Stimulated activated naive CD8-positive, alpha-beta T cell treated with anti-CD3 and anti-CD28 coated beads, Interleukin-15, amount 100 ng/mL, for 72 hours (primary cell): ENCODE measurements around the gene ADGRL3.

ENCODE experiments used
- ATAC-seq: fragments of 150-1000 bp; cut with Tn5 transposase; 2 replicates; pipeline ENCODE4 v1.10.0; 2021; ENCODE audit warnings: mild to moderate bottlenecking, moderate library complexity
- DNase-seq, 2 donors: peaks; one replicate each; pipeline ENCODE4 v3.0.0; 2021 to 2022
- H3K27ac Mint-ChIP-seq, 2 donors: one replicate each; pipeline ENCODE4 v1.8.0; 2022; ENCODE audit warnings: mild to moderate bottlenecking in 2 of 2, mixed read lengths in 2 of 2, moderate library complexity in 2 of 2
- H3K27me3 Mint-ChIP-seq: one replicate; pipeline ENCODE4 v1.8.0; 2022; ENCODE audit warnings: mixed read lengths
- H3K4me1 Mint-ChIP-seq: one replicate; pipeline ENCODE4 v1.8.0; 2022; ENCODE audit warnings: mild to moderate bottlenecking, mixed read lengths
- H3K4me3 Mint-ChIP-seq, 2 donors: one replicate each; pipeline ENCODE4 v1.8.0; 2022; ENCODE audit warnings: mild to moderate bottlenecking in 2 of 2, mixed read lengths in 2 of 2, moderate library complexity in 1 of 2
- H3K9me3 Mint-ChIP-seq, 2 donors: one replicate each; pipeline ENCODE4 v1.8.0; 2022; ENCODE audit warnings: mixed read lengths in 2 of 2

ADGRL3 gene

DNA sequence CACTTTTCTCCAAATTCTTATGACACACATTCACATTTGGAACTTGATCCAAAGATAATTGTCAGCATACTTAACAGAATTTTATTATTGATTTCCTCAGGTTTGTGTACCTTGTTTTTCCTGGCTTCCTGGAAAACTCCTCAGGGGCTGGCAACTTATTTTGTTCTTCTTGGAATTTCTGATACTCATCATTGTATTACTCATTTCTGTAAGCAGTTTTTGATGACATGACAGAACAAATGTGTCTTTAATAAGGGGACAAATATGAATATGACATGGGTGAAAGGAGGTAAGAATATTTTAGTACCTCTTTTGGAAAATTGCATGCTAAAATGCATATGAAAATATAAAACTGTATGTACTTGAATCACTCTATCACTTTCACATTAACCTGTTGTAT, 237.8 kb downstream of the ADGRL3 start:
- H3K4me3 Mint-ChIP-seq = no peak overlapping the region
- DNase-seq (no peak), ATAC-seq (no peak)
- no peaks in the 10 kb centered on the region for H3K4me1 Mint-ChIP-seq
- peaks cover 0 to 6% of the 10 kb centered on the region in 2 donors for H3K9me3 Mint-ChIP-seq
- H3K27ac Mint-ChIP-seq = no peak overlapping the region
- H3K27me3 Mint-ChIP-seq = no peaks in the 10 kb centered on the region

DNA sequence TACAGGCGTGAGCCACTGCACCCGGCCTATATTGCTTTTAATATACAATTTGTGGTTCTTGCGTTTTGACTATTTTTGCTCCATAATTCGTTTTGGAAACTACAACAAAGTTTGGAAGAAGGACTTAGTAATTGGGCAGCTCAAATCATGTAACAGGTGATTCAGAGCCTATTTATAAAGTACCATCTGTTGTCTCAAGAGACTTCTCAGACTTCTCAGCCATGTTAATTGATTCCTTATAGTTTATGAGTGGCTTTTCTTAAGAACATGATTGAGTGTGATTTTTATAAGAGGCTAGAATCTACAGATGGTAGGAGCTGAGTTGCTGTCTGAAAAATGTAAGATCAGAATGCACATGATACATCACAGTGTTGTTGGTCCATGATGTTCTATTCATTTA, 240.2 kb downstream of the ADGRL3 start:
- Mint-ChIP-seq H3K9me3 (peaks cover 0 to 6% of the 10 kb centered on the region in 2 donors), H3K27me3 (no peaks in the 10 kb centered on the region), H3K27ac (no peak overlapping the region), H3K4me3 (no peak overlapping the region), H3K4me1 (no peaks in the 10 kb centered on the region)
- no peak for DNase-seq
- ATAC-seq = no peak

GRCh38 chr4:61442936-61443335, 242.8 kb downstream of the ADGRL3 start:
- DNase-seq (no peak), ATAC-seq (no peak)
- Mint-ChIP-seq H3K27me3 (no peaks in the 10 kb centered on the region), H3K4me1 (no peaks in the 10 kb centered on the region), H3K9me3 (peaks cover 0 to 10% of the 10 kb centered on the region in 2 donors), H3K4me3 (no peak overlapping the region), H3K27ac (no peak overlapping the region)

GRCh38 chr4:61443813-61444510, 243.8 kb downstream of the ADGRL3 start:
- no peak for ATAC-seq

GRCh38 chr4:61445374-61446063, 245.4 kb downstream of the ADGRL3 start:
- H3K27me3 Mint-ChIP-seq = no peaks in the 10 kb centered on the region
- peaks cover 0 to 10% of the 10 kb centered on the region in 2 donors for H3K9me3 Mint-ChIP-seq
- no peak for ATAC-seq
- no peaks in the 10 kb centered on the region for H3K4me1 Mint-ChIP-seq
- no peak overlapping the region for H3K27ac Mint-ChIP-seq
- H3K4me3 Mint-ChIP-seq = no peak overlapping the region
- no peak for DNase-seq

More at GRCh38 chr4:61443813-61444510, 243.8 kb downstream of the ADGRL3 start:
- Mint-ChIP-seq H3K27ac (no peak overlapping the region), H3K4me1 (no peaks in the 10 kb centered on the region), H3K9me3 (peaks cover 0 to 10% of the 10 kb centered on the region in 2 donors), H3K4me3 (no peak overlapping the region), H3K27me3 (no peaks in the 10 kb centered on the region)
- no peak for DNase-seq

DNA sequence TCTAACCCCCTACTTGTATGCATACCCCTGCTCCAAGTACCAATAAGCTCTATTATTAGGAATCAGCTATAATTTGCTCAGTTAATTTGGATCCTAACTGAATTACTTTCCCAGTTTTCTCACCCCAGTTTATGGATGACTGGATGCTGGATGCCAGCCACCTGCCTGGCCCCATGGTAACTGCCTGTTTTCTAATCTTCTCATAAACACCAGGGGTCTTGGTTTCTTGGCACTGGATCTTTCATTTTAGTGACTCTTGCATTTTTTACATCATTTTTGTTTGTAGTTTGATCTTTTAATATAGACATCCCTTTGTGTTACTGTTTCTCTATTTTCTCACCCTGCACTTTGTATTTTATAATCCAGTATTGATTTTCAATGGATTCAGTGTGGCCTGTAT, 246.8 kb downstream of the ADGRL3 start:
- no peak overlapping the region for H3K27ac Mint-ChIP-seq
- ATAC-seq = no peak
- H3K4me1 Mint-ChIP-seq = no peaks in the 10 kb centered on the region
- no peak overlapping the region for H3K4me3 Mint-ChIP-seq
- H3K9me3 Mint-ChIP-seq = peaks cover 0 to 10% of the 10 kb centered on the region in 2 donors
- no peak for DNase-seq
- H3K27me3 Mint-ChIP-seq = no peaks in the 10 kb centered on the region

DNA sequence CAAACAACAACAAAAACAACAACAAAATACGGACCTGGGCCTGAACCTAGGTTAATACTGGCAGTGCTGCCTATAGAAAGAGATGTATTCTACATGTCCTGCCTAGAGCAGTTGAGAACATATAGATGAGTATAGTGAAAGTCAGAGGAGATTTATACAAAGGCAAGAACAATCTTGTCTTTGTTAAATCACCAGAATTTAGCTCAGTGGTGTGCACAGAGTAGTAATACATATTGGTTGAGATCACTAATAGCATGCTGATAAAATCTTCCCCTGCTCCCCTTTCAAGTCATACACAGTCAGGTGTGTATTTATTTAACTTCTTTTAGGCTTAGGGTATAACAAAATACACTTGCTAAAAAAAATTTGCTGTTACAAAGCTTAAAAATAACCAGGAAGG, 247.8 kb downstream of the ADGRL3 start:
- no peak overlapping the region for H3K4me3 Mint-ChIP-seq
- H3K27me3 Mint-ChIP-seq = no peaks in the 10 kb centered on the region
- no peak for ATAC-seq
- H3K27ac Mint-ChIP-seq = no peak overlapping the region
- no peak for DNase-seq
- no peaks in the 10 kb centered on the region for H3K4me1 Mint-ChIP-seq
- peaks cover 0 to 4% of the 10 kb centered on the region in 2 donors for H3K9me3 Mint-ChIP-seq

DNA sequence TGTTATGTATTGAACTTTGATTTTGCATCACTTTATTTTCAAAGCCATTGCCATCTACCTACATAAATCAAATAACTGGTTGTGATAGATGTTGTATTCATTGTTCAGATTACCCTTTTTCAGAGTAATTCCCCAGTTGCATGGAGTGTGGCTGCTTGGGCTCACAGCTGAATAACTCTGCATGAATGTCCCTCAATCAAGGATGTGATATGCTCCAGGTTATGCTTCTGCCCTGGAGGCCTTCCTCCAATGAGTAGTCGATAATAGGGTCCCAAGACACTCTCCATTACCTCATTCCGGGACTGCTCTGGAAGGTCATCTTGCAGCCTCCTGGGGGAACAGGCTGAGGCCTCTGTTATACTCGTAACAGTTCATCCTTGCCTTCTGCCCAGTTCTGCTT, 251.8 kb downstream of the ADGRL3 start:
- no peaks in the 10 kb centered on the region for H3K27me3 Mint-ChIP-seq
- H3K4me1 Mint-ChIP-seq = no peaks in the 10 kb centered on the region
- ATAC-seq = no peak
- H3K4me3 Mint-ChIP-seq = no peak overlapping the region
- peaks cover 0 to 4% of the 10 kb centered on the region in 2 donors for H3K9me3 Mint-ChIP-seq
- H3K27ac Mint-ChIP-seq = no peak overlapping the region
- no peak for DNase-seq

- ATAC-seq = no peak
Observed at GRCh38 chr4:61461956-61462355, 261.8 kb downstream of the ADGRL3 start.

DNA sequence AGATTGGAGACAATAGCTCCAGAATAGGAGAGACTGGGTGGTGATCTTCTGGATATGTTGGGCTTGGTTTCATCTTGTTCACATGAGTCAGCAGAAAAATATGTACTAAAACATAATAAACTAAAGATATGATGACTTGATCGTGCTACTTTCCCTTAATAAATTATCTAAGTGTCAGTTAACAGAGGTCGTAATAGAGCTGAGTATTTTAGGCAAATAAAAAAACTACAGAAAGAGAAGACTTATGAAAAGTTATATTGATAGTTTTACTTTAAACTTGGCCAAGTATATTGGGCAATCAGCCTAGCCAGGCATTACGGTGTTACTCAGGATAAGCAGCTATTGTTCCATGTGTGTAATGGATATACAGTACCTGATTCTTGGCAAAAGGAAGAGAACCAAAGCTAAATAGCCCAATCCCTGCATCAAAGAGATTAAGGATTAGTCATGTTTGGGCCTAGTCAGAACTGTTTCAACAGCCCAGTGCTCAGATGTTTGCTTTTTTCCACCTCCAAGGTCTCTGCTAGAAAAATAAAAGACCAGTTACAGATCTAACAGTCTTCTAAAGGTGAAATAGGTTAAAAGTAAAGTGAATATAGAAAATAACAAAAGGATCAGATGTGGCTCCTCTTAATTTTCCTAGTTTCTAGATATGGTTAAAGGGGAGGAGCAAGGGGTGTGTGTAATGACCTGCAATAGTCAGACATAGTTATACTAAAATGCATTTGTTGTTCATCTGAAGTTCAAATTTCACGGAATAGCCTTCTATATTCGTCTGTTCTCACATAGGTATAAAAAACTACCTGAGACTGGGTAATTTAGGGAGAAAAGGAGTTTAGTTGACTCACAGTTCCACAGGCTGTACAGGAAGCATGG, 262.6 kb downstream of the ADGRL3 start:
- Mint-ChIP-seq H3K4me1 (no peaks in the 10 kb centered on the region), H3K9me3 (no peaks in the 10 kb centered on the region), H3K27me3 (no peaks in the 10 kb centered on the region), H3K4me3 (no peak overlapping the region), H3K27ac (no peak overlapping the region)
- DNase-seq (no peak), ATAC-seq (no peak)

More at GRCh38 chr4:61461956-61462355, 261.8 kb downstream of the ADGRL3 start:
- no peaks in the 10 kb centered on the region for H3K27me3 Mint-ChIP-seq
- no peaks in the 10 kb centered on the region for H3K4me1 Mint-ChIP-seq
- H3K9me3 Mint-ChIP-seq = no peaks in the 10 kb centered on the region
- no peak overlapping the region for H3K27ac Mint-ChIP-seq
- no peak overlapping the region for H3K4me3 Mint-ChIP-seq
- no peak for DNase-seq

GRCh38 chr4:61468024-61468720, 268.0 kb downstream of the ADGRL3 start:
- Mint-ChIP-seq H3K27ac (no peak overlapping the region), H3K4me3 (no peak overlapping the region), H3K4me1 (no peaks in the 10 kb centered on the region), H3K9me3 (no peaks in the 10 kb centered on the region), H3K27me3 (no peaks in the 10 kb centered on the region)
- DNase-seq = no peak
- no peak for ATAC-seq

DNA sequence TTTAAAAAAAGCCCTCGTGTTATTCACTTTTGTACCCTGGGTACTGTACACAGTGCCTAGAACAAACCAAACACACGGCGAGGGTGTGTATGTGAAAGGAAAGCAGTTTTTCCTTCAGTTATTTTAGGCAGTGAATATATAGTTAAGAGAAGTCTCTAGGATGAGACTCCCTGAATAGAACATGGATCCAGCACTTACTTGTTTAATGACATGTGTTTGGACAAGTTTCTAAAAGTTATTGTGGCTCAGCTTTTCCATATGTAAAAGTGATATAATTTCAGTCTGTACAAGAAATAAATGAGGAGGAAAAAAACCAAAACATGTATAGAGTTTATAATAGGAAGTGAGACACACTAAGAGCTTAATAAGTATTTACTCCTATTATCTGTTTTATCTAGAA, 273.2 kb downstream of the ADGRL3 start:
- H3K4me3 Mint-ChIP-seq = no peak overlapping the region
- H3K4me1 Mint-ChIP-seq = no peaks in the 10 kb centered on the region
- H3K27ac Mint-ChIP-seq = no peak overlapping the region
- H3K9me3 Mint-ChIP-seq = no peaks in the 10 kb centered on the region
- no peak for DNase-seq
- no peak for ATAC-seq
- no peaks in the 10 kb centered on the region for H3K27me3 Mint-ChIP-seq

- H3K27me3 Mint-ChIP-seq = no peaks in the 10 kb centered on the region
- no peaks in the 10 kb centered on the region for H3K9me3 Mint-ChIP-seq
- DNase-seq (no peak), ATAC-seq (no peak)
- H3K27ac Mint-ChIP-seq = no peak overlapping the region
- H3K4me1 Mint-ChIP-seq = no peaks in the 10 kb centered on the region
- no peak overlapping the region for H3K4me3 Mint-ChIP-seq
Observed at GRCh38 chr4:61478340-61478739, 278.2 kb downstream of the ADGRL3 start.

GRCh38 chr4:61485056-61485455, 284.9 kb downstream of the ADGRL3 start:
- H3K4me1 Mint-ChIP-seq = no peaks in the 10 kb centered on the region
- ATAC-seq (no peak), DNase-seq (no peak)
- no peak overlapping the region for H3K4me3 Mint-ChIP-seq
- no peak overlapping the region for H3K27ac Mint-ChIP-seq
- H3K9me3 Mint-ChIP-seq = peaks cover 0 to 4% of the 10 kb centered on the region in 2 donors
- H3K27me3 Mint-ChIP-seq = no peaks in the 10 kb centered on the region

GRCh38 chr4:61489927-61490326, 289.8 kb downstream of the ADGRL3 start:
- DNase-seq (no peak), ATAC-seq (no peak)
- Mint-ChIP-seq H3K4me3 (no peak overlapping the region), H3K4me1 (no peaks in the 10 kb centered on the region), H3K9me3 (peaks cover 0 to 12% of the 10 kb centered on the region in 2 donors), H3K27me3 (no peaks in the 10 kb centered on the region), H3K27ac (no peak overlapping the region)
